Measurements from ENCODE around the gene MUC5B. TPM values are rescaled to one million over a fixed set of nuclear protein-coding genes. Genes with fewer than 3 reads are reported as not detected.

MUC5B gene
- total and polyA plus RNA-seq, 2 donors (not counting 1 experiment from before 2014, with no cell fraction given) = not detected

GRCh38 chr11:1253103-1253485, 30.2 kb downstream of the MUC5B start:
- H3K4me3 Mint-ChIP-seq = no peak overlapping the region
- H4K20me1 ChIP-seq (ENCODE audit: control insufficient read depth, insufficient read depth, low read length, poor library complexity, severe bottlenecking) = no peaks in the 10 kb centered on the region
- no peaks in the 10 kb centered on the region for H3K27me3 ChIP-seq (replicated peaks in 1 of 4; ENCODE audit: control extremely low read depth in 1 of 4, control insufficient read depth in 3 of 4, insufficient read depth in 4 of 4, low read length in 3 of 4)
- ChIA-PET POLR2A (no interaction called here), CTCF (no interaction called here)
- H3K4me1 Mint-ChIP-seq = no peaks in the 10 kb centered on the region
- ATAC-seq (ENCODE audit: low read depth) (no peak), DNase-seq (no peak)
- H3K9me3 ChIP-seq (ENCODE audit: control extremely low read depth in 1 of 3, control insufficient read depth in 2 of 3, insufficient read depth in 1 of 3, low read length in 2 of 3) = peaks cover 0 to 12% (median 0%) of the 10 kb centered on the region in 3 donors
- TF ChIP-seq CTCF (IDR thresholded peaks at IDR 0.05) (no peak), EZH2 (IDR thresholded peaks at IDR 0.05; ENCODE audit: borderline replicate concordance, insufficient read depth, low read depth, low read length, poor library complexity, severe bottlenecking) (no peak)
- no peak overlapping the region for H3K27ac ChIP-seq (ENCODE audit: low read length in 2 of 2)
- no peaks in the 10 kb centered on the region for H3K36me3 ChIP-seq (replicated peaks in 1 of 2; ENCODE audit: control extremely low read depth in 1 of 2, control insufficient read depth in 1 of 2, extremely low read depth in 1 of 2, insufficient read depth in 2 of 2, low read length in 1 of 2)
- no peaks in the 10 kb centered on the region for H3K79me2 ChIP-seq (ENCODE audit: control insufficient read depth, insufficient read depth, low read length)
- H3K9ac ChIP-seq (ENCODE audit: low read length) = no peak overlapping the region
- no peaks in the 10 kb centered on the region for H3K9me3 Mint-ChIP-seq (ENCODE audit: insufficient read depth)
- intact Hi-C loops (cut with micrococcal nuclease) = no loop called here
- no peak overlapping the region for H3K4me2 ChIP-seq (replicated peaks; ENCODE audit: low read depth, low read length, poor library complexity, severe bottlenecking)
- no peak overlapping the region for H3K4me3 ChIP-seq (ENCODE audit: control extremely low read depth in 1 of 5, extremely low read depth in 1 of 5, insufficient read depth in 1 of 5, low read depth in 2 of 5, low read length in 4 of 5)
- H3K27ac Mint-ChIP-seq = no peak overlapping the region
- WGBS (ENCODE audit: insufficient coverage) = 95% methylated on average over 9 of the region's 9 CpGs
- H3K4me1 ChIP-seq (ENCODE audit: control insufficient read depth in 2 of 2, insufficient read depth in 2 of 2, low read length in 2 of 2) = no peaks in the 10 kb centered on the region
- H3K27me3 Mint-ChIP-seq = no peaks in the 10 kb centered on the region
- H2AFZ ChIP-seq (ENCODE audit: insufficient read depth, low read depth, low read length, poor library complexity, severe bottlenecking) = no peak overlapping the region

GRCh38 chr11:1254086-1254648, 31.3 kb downstream of the MUC5B start:
- CTCF ChIA-PET = no interaction called here
- no peaks in the 10 kb centered on the region for H3K9me3 Mint-ChIP-seq (ENCODE audit: insufficient read depth)
- 95% methylated on average over 22 of the region's 22 CpGs for WGBS (ENCODE audit: insufficient coverage)
- DNase-seq (no peak), ATAC-seq (ENCODE audit: low read depth) (no peak)
- no peak overlapping the region for H3K4me3 Mint-ChIP-seq
- Histone ChIP-seq H3K4me1 (ENCODE audit: control insufficient read depth in 2 of 2, insufficient read depth in 2 of 2, low read length in 2 of 2) (no peaks in the 10 kb centered on the region), H3K79me2 (ENCODE audit: control insufficient read depth, insufficient read depth, low read length) (no peaks in the 10 kb centered on the region), H3K4me3 (ENCODE audit: control extremely low read depth in 1 of 5, extremely low read depth in 1 of 5, insufficient read depth in 1 of 5, low read depth in 2 of 5, low read length in 4 of 5) (no peak overlapping the region), H3K9ac (ENCODE audit: low read length) (no peak overlapping the region), H3K36me3 (replicated peaks in 1 of 2; ENCODE audit: control extremely low read depth in 1 of 2, control insufficient read depth in 1 of 2, extremely low read depth in 1 of 2, insufficient read depth in 2 of 2, low read length in 1 of 2) (no peaks in the 10 kb centered on the region), H3K9me3 (ENCODE audit: control extremely low read depth in 1 of 3, control insufficient read depth in 2 of 3, insufficient read depth in 1 of 3, low read length in 2 of 3) (peaks cover 0 to 12% (median 0%) of the 10 kb centered on the region in 3 donors), H3K27me3 (replicated peaks in 1 of 4; ENCODE audit: control extremely low read depth in 1 of 4, control insufficient read depth in 3 of 4, insufficient read depth in 4 of 4, low read length in 3 of 4) (no peaks in the 10 kb centered on the region), H3K4me2 (replicated peaks; ENCODE audit: low read depth, low read length, poor library complexity, severe bottlenecking) (no peak overlapping the region), H4K20me1 (ENCODE audit: control insufficient read depth, insufficient read depth, low read length, poor library complexity, severe bottlenecking) (no peaks in the 10 kb centered on the region), H3K27ac (ENCODE audit: low read length in 2 of 2) (no peak overlapping the region), H2AFZ (ENCODE audit: insufficient read depth, low read depth, low read length, poor library complexity, severe bottlenecking) (no peak overlapping the region)
- H3K4me1 Mint-ChIP-seq = no peaks in the 10 kb centered on the region
- no peak overlapping the region for H3K27ac Mint-ChIP-seq
- TF ChIP-seq CTCF (IDR thresholded peaks at IDR 0.05) = no peak
- intact Hi-C loops (cut with micrococcal nuclease) = no loop called here
- no peaks in the 10 kb centered on the region for H3K27me3 Mint-ChIP-seq
- POLR2A ChIA-PET = no interaction called here

All from B cell (primary cell).